NCI-H1105 (cell line): ENCODE data around the gene DIPK1B.

Source experiments
- DNase-seq: peaks from one replicate; lab custom pipeline; 2025; lab: John Stamatoyannopoulos, UW

Gene DIPK1B

DNA sequence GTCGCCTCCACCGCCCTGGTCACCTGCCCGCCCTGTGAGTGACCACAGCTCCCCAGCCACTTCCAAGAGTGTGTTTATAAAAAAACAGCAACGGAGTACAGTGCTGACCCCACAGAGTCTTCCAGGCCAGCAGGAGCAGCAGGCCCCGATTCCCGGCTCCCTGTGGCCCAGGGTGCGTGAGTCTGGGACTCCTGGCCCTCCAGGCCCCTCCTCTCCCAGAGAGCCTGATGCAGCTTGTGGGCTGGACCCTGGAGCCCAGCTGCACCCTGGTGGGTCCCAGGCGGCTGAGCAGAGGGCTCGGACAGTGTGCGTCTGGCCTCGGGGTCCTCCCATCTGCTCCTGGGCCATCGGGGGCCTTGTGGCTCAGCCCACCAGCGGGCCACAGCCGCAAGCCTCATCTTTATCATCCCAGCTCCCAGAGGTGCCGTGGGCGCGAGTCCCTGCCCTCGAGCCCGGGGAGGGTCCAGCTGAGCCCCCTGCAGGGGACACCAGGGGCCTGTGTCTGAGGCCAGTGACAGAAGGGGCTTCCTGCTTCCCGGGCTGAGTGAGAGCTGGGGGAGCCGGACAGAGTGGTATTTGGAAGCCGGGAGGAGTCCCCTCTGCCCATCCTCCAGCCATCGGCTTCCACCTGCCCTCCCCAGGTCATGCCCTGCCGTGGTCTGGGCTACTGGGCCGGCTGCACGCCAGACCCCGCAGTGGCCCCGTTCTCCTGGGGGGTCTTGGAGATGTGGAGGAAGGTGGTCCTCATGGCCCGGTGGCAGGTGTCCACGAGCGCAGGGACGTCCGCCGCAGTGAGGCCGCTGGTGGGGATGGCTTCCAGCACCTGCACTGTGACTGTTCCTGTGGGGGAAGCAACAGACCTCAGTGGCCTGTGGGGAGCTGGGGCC, 39.0 kb upstream of the DIPK1B start:
- no peak for DNase-seq

DNA sequence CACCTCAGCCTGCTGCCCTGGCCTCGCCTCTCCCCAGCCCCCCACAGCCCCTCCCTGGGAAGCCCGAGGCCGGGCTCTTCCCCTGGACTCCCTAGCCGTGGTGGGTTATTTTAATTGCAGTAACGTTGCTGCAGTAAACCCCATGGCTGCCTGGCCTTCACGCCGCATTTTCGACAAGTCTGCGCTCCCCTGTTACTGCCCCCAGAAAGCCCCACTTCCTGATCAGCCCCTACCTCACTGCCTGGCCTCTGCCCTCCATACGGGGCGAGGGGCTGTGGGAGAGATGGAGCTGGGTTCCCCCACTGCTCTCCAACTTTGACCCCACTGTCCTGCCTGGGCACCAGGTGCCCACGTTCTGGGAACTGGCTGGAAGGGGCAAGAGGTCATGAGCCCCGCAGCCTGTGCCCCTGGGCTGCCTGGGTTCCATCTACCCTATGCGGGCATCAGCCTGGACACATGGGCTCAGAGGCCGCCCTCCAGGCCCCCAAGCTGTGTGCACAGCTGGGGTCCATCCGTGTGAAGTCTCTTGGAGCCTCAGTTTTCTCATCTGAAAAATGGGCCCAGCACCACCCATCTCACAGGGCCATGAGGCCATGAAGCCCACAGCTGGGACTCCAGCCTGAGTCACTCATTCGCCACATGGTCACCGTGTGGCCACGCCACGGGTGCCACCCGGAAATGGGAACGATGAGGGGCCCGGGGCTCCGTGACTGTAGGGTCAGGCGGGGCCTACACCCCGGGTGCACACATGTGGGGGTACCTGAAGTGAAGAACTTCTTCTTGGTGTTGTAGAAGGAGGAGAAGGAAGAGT, 38.2 kb upstream of the DIPK1B start:
- DNase-seq, result no peak

DNA sequence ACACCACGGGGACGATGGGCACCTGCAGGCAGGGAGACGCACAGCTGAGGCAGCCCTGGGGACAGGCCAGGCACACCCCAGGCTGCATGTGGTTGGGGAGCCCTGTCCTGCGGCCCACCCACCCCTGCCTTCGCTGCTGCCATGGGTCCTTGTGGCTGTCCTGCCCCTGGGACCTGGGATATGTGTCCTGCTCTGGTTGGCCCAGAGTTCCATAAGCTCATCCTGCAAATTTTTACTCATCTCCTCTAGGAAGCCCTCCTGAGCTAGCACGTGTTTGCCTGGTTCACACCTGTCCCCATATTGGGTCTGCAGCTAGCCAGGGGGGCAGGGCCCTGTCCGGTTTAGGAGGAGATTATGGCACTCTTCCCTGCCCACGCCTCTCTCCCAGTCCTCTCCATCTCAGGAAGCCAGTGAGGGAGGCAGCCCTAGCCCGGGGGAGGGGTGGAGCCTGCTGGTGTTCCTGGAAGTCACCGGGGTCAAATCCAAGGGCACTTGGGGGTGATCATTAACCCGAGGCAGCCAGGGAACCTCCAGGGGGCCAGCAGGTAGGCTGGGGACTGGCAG, 37.5 kb upstream of the DIPK1B start:
- no peak for DNase-seq

DNA sequence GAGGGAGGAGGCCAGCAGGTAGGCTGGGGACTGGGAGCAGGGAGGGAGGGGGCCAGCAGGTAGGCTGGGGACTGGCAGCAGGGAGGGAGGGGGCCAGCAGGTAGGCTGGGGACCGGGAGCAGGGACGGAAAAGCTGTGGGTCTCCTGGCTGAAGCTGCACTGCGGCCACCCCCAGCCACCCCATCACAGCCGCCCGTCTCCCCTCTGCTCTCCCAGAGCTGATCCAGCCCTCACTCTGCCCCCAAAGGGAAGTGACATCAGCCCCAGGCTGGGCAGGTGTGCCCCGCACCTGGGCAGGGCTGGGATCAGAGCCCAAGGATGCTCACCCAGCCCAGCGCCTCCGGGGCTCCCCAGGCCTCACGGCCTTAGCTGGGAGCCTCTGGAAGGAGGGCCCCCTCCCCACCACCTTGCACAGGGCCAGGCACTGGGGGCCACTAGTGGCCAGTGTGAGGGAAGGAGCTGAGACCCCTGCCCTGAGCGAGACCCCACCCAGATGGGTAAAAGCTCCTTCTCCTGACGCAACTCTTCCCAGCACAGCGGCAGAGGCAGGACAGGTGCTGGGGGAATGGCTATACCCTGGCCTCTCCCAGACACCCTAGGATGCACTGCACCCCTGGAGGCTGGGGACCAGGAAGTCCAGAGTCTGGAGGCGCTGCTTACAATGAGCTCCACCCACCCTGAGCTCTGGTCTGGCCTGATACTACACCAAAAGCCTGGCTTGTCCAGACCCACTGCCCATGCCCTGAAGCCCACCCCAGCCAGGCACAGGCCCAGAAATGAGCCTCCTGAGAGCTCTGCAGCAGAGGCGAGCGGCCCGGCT, 36.7 kb upstream of the DIPK1B start:
- no peak for DNase-seq

DNA sequence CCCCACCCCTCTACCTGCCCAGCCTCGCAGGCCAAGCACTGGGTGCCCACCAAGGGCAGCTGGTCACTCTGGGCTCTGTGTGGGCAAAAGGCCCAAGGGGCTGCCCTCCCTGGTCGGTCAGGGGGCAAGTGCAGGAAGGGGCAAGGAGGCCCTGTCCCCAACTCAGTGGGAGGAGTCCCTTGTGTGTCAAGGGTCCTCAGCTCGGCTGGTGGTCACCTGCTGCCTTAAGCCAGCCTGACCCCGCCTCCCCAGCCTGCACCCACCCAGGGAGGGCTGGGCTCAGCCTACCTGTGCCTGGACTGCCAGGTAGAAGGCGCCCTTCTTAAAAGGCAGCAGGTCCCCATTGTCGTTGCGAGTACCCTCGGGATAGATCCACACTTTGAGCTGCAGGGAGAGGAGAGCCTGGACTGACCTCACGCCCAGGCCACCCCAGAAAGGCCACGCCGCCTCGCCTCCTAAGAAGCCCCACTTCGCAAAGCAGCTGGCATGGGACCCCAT, 36.0 kb upstream of the DIPK1B start:
- no peak for DNase-seq

DNA sequence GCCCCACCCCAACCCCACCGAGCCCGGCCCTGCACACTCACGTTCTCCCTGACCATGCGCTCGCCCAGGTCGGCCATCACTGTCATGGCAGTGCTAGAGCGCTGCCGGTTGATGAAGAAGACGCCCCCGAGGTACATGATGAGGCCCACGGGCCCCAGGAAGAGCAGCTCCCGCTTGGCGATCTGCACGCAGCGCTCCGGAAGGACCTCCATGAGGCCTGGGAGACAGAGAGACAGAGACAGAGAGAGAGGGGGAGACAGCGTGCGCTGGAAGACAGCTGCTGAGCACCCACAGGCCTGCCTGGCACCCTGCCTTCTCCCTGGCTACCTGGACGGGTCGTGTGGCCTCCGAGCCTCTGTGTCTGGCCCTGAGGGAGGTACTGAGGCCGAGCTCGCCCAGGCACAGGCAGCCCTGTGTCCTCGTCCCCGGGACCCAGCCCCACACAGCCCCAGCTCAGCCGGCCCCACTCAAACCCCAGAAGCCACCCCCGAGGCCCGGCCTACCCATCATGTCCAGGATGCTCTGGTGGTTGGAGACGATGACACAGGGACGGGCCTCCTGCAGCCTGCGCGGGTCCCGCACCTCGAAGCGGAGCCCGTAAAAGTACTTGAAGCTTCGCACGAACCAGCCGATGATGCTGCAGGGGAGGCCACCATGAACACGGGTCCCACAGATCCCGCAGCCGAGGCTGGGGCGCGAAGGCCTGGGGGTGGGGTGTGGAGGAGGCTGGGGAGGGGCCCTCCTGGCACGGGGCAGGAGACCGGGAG, 35.3 kb upstream of the DIPK1B start:
- no peak for DNase-seq

DNA sequence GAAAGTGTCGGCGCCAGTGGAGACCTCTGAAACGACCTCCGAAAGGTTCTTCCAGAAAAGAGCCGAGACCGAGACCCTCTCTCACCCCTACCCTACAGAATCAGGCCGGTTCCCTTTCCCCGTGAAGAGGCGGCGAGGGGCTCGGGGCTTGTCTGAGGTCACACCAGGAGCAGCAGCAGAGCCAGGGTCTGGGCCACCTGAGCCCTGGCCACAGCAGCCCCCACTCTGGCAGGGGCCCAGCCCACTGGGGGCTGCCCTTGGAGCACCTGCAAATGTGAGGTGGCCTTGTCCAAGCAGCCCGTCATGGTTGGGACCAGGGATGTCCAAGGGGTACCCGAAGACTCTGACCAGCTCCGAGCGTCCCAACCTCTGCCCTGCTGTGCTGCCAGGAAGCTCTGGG, 34.3 kb upstream of the DIPK1B start:
- DNase-seq, result no peak

DNA sequence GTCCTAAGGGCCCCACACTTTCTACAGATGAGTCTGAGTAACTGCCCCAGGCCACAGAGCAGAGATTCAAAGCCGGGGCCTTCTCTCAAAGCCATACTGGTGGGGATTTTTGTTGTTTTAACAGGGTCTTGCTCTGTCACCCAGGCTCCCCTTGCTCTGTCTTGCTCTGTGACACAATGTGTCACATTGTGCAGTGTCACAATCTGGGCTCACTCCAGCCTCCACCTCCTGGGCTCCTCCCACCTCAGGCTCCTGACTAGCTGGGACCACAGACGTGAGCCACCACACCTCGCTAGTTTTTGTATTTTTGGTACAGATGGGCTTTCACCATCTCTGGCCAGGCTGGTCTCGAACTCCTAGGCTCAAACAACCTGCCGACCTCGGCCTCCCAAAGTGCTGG, 33.7 kb upstream of the DIPK1B start:
- no peak for DNase-seq

DNA sequence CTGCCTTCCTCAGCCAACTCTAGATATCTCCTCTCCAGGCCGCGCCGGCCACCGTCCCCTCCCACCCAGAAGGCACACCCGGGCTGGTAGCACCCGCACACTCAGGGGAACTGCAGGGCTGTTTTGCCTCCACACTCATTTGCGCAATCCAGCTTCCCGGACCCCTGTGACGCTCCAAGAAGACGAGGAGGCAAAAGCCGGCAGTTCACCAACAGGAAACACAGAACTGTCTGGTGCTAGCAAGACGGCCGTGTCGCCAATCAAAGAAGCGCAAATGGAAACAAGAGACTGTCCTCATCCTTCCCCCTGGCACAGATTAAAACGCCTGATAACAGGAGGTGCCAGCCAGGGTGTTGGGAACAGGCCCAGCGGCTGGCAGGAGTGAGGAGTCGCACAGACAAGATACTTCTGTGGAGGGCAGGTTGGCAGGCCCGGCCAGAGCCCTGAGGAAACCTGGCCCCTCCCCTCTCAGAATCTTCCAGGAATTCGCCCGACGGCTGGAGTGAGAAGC, 32.9 kb upstream of the DIPK1B start:
- DNase-seq, result no peak

DNA sequence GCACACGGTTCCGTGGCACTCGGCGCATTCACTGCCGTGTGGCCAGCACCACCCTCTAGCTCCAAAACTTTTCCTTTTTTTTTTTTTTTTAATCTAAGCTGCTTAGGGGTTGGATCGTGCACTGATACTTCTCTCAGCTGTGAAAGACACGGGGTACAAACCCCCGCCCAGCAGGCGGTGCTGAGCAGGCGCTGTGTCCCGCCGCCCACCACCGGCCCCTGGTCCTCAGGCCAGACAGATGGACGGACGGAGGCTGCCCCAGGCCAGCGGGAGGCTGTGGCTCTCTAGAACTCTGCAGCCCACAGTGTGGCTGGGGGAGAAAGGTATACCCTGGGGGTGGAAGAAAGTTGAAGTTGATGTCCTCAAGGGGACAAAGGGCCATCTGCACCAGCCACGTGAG, 31.3 kb upstream of the DIPK1B start:
- DNase-seq, result no peak

DNA sequence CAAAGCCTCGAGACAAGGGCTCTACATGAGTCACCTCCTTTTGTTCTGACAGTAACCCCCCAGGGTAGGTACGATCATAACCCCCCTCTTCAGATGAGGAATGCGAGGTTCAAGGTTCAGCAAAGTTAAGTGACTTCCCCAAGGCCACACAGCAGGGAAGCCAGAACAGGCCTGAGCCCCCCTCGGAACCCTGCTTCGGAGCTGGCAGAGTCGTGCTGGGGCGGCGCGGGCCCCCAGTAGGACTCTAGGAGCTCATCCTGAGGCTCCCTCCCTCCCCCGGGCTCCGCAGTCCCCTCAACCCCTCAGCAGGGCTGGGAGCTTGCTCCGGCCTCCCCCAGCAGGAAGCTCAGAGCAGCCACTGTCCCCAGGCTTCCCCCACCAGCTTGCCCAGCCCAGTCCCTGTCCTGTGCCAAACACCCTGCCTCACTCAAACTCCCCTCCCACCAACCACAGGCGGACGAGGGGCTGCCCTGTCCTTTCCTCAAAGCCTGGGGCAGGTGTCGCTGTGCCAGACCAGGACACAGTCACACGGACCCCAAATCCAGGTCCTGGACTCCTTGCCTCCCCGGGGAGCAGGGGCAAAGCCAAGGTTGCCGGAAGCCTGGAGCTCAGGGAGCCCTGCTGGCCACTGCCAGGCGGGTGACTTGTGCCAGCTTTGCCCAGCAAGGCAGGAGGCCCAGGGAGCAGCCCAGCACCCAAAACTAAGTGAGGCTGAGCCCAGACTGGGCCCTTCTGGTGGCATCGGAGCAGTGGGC, 30.2 kb upstream of the DIPK1B start:
- DNase-seq, result no peak

DNA sequence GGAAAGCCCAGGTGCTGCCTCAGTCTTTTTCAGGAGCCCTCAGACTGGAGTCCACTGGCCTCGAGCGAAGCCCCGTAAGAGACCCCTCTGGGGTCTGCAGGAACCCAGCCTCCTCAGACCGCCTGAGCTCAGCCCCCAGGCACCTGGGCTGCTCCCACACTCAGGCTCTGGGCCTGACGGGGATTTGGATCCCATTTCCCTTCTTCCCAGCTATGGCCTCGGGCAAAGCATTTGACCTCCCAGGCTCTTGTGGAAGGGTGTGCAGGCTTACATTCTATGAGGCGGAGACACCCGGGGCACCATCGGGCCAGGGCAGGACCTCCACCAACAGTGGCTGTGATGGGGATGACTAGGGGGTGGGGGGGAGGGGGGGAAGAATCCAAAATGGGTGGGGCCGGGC, 29.7 kb upstream of the DIPK1B start:
- no peak for DNase-seq

DNA sequence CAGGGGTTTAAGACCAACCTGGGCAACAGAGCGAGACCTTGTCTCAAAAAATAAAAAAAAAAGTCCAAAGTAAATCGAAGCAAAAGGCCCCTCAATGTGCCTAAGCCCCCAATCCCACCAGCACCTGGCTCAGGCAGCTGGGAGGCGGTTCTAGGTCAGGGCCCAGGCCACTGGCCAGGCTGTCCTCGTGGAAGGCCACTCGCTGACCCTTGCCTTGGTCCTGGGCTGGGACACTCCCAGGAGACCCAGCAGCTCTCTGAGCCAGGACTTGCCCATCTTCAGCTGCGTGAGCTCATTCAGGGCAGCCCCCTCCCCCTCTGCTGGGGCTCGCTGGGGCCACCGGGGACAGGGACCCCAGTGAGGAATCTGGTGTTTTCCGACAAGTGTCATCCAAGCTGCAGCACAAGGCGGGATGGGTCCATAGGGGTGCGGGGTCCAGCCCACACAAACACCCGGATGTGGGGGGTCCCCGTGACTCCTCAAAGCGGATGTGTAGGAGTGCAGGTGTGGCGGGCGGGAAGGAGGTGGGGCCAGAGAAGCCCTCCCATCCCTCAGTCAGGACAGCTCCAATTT, 29.1 kb upstream of the DIPK1B start:
- no peak for DNase-seq

DNA sequence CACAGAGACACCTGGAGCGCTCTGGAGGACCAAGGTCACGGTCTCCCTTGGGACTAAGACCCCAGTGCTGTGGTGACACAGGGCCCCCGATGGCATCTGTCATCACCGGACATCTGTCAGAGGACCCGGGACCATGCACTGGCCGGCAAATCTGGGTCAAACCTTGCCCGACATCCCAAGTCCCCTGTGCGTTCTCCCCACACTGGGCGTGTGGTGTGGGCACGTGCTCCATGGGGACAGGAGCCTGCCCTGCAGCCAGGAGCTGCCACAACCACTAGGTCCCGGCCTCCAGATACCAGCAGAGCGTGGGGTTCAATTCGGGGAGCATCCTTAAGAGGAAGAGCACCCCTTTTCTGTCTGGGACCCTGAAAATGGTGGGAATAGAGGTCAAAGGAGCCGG, 28.6 kb upstream of the DIPK1B start:
- DNase-seq, result no peak

DNA sequence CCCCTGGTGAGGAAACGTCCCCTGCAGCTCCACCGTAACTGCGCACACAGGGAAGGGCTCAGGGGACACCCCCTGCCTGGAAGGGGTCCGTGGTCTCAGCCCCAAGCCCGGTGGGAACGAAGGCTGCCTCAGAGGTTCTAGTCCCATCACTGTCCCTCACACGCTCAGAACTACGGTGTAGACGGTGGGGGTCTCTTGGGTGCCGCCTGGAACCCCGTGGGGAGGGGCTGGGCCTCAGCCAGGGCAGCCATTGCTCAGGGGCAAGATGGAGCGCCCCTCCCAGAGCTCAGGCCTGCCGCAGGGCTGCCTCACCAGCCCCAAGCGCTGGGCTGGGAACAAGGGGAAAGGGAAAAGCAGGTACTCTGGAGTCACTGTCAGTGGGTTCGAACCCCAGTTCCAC, 28.0 kb upstream of the DIPK1B start:
- DNase-seq, result no peak

DNA sequence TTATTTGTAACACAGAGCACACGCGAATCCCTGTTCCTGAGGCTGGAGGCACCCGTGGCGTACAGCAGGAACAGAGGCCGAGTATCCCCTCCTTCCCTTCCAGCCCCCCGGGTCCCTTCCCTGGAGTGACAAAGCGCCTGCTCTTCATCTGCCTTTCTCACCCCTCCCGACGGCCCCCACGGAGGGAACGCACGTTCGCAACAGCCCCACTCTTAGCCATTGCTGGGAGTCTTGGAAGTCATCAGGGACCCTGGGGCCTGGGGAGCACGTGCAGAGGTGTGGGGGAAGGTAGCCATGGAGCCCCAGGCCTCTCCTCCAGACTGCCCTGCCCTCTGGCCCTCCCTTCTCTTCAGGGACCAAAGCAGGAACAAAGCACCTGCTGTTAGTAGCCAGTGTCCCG, 27.6 kb upstream of the DIPK1B start:
- DNase-seq, result no peak

DNA sequence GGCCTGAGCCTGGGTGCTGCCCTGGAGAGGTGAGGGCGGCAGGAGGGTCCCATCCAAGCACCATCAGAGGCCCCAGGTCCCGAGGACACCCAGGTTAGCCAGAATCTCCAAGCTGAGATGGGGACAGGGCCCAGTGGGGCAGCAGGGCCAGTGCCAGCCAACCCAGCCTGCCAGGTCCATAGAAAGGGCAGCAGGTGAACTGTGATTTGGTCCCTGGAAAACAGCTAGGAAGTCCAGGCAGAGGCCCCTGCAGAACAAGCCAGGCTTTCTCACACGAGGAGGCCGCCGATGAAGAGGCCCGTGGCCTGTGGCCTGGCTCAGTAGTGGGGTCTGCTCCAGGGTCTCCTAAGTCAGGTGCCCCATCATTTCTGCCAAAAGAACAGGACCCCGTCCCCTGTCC, 27.2 kb upstream of the DIPK1B start:
- DNase-seq, result no peak

DNA sequence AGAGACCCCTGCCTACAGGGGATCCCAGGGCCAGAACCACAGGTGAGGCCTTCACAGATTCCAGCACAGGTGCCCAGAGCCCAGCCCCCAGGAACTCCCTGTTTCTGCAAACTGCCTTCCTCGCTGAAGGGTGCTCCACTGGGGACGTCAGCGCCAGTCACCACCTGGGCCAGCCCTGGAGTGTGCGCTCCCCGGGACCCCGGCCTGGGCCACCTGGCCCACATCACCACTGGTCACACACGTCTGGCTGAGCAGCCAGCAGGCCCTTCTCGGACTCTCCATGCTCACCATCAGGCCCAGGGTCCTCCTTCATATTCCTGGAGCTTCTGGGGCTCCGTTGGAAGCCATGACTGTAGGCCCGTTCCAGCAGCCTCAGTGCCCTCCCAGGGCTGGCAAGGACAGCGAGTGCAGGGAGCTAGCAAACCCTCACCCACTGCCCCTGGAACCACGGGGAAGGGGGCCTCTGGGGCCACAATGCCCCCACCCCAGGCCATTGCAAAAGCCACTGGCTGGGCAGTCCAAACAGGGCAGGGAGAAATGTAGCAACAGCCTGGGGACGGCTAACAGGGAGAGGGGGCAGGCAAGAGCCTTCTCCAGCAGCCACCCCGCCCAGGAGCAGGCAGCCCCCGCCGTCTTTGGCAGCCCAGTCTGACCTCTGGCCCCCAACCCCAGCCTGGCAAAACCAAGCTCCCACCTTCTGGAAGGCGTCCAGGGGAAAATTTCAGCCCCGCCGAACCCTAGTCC, 26.4 kb upstream of the DIPK1B start:
- DNase-seq, result no peak

DNA sequence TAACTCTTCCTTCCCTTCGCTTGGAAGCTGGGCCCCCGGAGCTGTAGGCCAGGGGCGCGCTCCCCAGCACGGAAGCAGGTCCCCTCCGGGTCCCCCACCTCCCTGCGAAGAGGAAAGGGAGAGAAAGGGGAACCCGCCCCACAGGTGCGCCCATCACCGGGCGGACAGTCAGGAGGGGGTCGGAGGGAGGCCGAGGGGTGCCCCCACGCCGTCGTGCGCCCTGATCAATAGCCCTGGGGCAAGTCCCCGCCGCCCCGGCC, 25.9 kb upstream of the DIPK1B start:
- no peak for DNase-seq
